HepG2 (cell line): ENCODE results near the gene TMCC1. TPM values are rescaled to one million over a fixed set of nuclear protein-coding genes. Genes with fewer than 3 reads are reported as not detected.

Experiments
- DMTF1 ChIP-seq: sonication (generic); formaldehyde crosslinking; IDR thresholded peaks from 2 replicates; pipeline ENCODE4 v1.4.0; 2020; ENCODE audit warnings: mild to moderate bottlenecking, missing genetic modification reagents
- IKZF5 ChIP-seq: IDR thresholded peaks from 2 replicates; pipeline ENCODE4 v1.6.1; 2018; ENCODE audit warnings: missing genetic modification reagents, mild to moderate bottlenecking, missing compliant biosample characterization
- KDM2A ChIP-seq: sonication (generic); formaldehyde crosslinking; IDR thresholded peaks from 2 replicates; pipeline ENCODE4 v1.4.0; 2020; ENCODE audit warnings: low read depth, missing genetic modification reagents, borderline replicate concordance
- KLF15 ChIP-seq: sonication (generic); formaldehyde crosslinking; IDR thresholded peaks from 2 replicates; pipeline ENCODE4 v1.8.1; 2023; ENCODE audit warnings: borderline replicate concordance, mild to moderate bottlenecking, inconsistent platforms, missing genetic modification reagents, mixed read lengths
- MAFK ChIP-seq, 2 experiments: IDR thresholded peaks in 1 of 2; conservative IDR thresholded peaks in 1 of 2; 2 replicates each; pipeline ENCODE4 v1.6.1; 2011; ENCODE audit warnings: improper control_type of control experiment in 2 of 2, low read length in 2 of 2
- PHF20 ChIP-seq: sonication (generic); formaldehyde crosslinking; IDR thresholded peaks from 2 replicates; pipeline ENCODE4 v1.5.0; 2020; ENCODE audit warnings: mild to moderate bottlenecking, missing genetic modification reagents
- TBL1XR1 ChIP-seq: fragments of 150-350 bp; IDR thresholded peaks from 2 replicates; pipeline ENCODE4 v1.6.1; 2014; ENCODE audit warnings: borderline replicate concordance, low read length; ENCODE audit not compliant: partially characterized antibody
- TP53 ChIP-seq: sonication (generic); formaldehyde crosslinking; conservative IDR thresholded peaks from 2 replicates; pipeline ENCODE4 v1.4.0; 2020; ENCODE audit warnings: missing genetic modification reagents
- ZNF572 ChIP-seq: sonication (generic); formaldehyde crosslinking; IDR thresholded peaks from 2 replicates; pipeline ENCODE4 v1.5.1; 2020; ENCODE audit warnings: mild to moderate bottlenecking, missing genetic modification reagents
- ZNF615 ChIP-seq: sonication (generic); formaldehyde crosslinking; IDR thresholded peaks from 2 replicates; pipeline ENCODE4 v1.5.0; 2020; ENCODE audit warnings: mild to moderate bottlenecking, missing genetic modification reagents, borderline replicate concordance
- ZNF703 ChIP-seq: sonication (generic); formaldehyde crosslinking; IDR thresholded peaks from 2 replicates; pipeline ENCODE4 v1.5.1; 2020; ENCODE audit warnings: missing genetic modification reagents, mild to moderate bottlenecking, moderate library complexity, borderline replicate concordance
- ZNF775 ChIP-seq: sonication (generic); formaldehyde crosslinking; IDR thresholded peaks from 2 replicates; pipeline ENCODE4 v1.4.0; 2020; ENCODE audit warnings: missing genetic modification reagents, mild to moderate bottlenecking, moderate library complexity, borderline replicate concordance
- polyA plus RNA-seq, 8 experiments: library from polyadenylated mRNA; depleted of rRNA in 3 of 8; stranded (reverse) in 7 of 8; unstranded in 1 of 8; fragments of >200 nt; fragmentation: Illumina TruSeq in 4 of 8; extraction: Trizol in 4 of 8; gene quantifications; 2 replicates each; pipeline versions ENCODE4 v1.2.1 to v1.2.3, GENCODE V29; 2011 to 2016; ENCODE audit warnings: low read depth in 4 of 8, missing spikeins in 1 of 8, mixed read lengths in 1 of 8; ENCODE audit not compliant: insufficient read depth in 1 of 8
- total RNA-seq, 5 experiments: library from RNA; depleted of rRNA; stranded (reverse); fragments of >200 nt; fragmentation: Illumina TruSeq; extraction: Trizol; gene quantifications; 2 replicates each; pipeline ENCODE4 v1.2.3, GENCODE V29; 2016; ENCODE audit warnings: low read depth in 1 of 5
- TF ChIP-seq, protein P1 (sequence below): sonication (generic); formaldehyde crosslinking; IDR thresholded peaks from 2 replicates; pipeline ENCODE4 v1.5.0; 2020; ENCODE audit warnings: mild to moderate bottlenecking, missing genetic modification reagents, borderline replicate concordance
- TF ChIP-seq, protein P2 (sequence below): IDR thresholded peaks from 2 replicates; pipeline ENCODE4 v1.6.1; 2016; ENCODE audit warnings: missing genetic modification reagents, missing compliant biosample characterization
- TF ChIP-seq, protein P3 (sequence below): sonication (generic); formaldehyde crosslinking; IDR thresholded peaks from 2 replicates; pipeline ENCODE4 v1.4.0; 2020; ENCODE audit warnings: missing genetic modification reagents
- TF ChIP-seq, protein P4 (sequence below): sonication (generic); formaldehyde crosslinking; IDR thresholded peaks from 2 replicates; pipeline ENCODE4 v1.8.1; 2023; ENCODE audit warnings: missing genetic modification reagents, inconsistent platforms, borderline replicate concordance

The TMCC1 gene
- total and polyA plus RNA-seq, 2 of the 13 experiments (the other 11 are each of a cell fraction or from before 2014, with no cell fraction given), result 12.1 to 264 TPM

DNA sequence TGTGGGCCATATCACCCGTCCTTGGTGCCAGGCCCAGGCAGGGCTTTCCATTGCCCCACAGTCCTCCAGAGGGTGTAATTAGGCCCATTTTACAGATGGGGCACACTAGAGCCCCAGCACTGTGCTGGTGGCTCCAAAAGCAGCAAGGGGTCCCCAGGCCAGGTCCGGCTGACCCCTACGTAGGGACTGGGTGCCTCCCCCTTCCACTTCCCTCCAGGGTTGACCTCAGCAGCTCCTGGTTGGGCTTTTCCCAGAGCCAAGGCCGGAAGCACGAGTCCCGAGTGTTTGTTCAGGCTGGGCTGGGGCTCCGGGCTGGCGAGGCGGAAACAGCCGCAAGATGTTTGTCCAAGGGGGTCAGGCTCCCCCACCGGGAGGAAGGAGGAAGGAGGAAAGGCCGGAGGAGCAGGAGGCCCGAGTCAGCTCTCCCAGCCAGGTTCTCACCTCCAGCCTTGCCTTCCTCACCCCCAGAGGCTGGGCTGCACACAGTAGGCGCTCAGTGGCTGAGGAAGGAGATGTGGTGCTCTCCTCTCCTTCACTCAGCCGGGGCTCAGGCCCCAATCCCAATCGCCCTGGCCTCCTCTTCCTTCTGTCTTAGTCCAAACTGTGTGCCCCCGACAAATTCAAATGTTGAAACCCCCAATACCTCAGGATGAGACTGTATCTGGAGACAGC, 269.9 kb downstream of the TMCC1 start (continued):
- TF ChIP-seq TP53, result no peak
- TF ChIP-seq DMTF1, result no peak
- TF ChIP-seq, protein P1, sequence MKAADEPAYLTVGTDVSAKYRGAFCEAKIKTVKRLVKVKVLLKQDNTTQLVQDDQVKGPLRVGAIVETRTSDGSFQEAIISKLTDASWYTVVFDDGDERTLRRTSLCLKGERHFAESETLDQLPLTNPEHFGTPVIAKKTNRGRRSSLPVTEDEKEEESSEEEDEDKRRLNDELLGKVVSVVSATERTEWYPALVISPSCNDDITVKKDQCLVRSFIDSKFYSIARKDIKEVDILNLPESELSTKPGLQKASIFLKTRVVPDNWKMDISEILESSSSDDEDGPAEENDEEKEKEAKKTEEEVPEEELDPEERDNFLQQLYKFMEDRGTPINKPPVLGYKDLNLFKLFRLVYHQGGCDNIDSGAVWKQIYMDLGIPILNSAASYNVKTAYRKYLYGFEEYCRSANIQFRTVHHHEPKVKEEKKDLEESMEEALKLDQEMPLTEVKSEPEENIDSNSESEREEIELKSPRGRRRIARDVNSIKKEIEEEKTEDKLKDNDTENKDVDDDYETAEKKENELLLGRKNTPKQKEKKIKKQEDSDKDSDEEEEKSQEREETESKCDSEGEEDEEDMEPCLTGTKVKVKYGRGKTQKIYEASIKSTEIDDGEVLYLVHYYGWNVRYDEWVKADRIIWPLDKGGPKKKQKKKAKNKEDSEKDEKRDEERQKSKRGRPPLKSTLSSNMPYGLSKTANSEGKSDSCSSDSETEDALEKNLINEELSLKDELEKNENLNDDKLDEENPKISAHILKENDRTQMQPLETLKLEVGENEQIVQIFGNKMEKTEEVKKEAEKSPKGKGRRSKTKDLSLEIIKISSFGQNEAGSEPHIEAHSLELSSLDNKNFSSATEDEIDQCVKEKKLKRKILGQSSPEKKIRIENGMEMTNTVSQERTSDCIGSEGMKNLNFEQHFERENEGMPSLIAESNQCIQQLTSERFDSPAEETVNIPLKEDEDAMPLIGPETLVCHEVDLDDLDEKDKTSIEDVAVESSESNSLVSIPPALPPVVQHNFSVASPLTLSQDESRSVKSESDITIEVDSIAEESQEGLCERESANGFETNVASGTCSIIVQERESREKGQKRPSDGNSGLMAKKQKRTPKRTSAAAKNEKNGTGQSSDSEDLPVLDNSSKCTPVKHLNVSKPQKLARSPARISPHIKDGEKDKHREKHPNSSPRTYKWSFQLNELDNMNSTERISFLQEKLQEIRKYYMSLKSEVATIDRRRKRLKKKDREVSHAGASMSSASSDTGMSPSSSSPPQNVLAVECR (CRISPR knock-in tag), result no peak; the same call in 1 of the 2 replicates
- TF ChIP-seq, protein P2, sequence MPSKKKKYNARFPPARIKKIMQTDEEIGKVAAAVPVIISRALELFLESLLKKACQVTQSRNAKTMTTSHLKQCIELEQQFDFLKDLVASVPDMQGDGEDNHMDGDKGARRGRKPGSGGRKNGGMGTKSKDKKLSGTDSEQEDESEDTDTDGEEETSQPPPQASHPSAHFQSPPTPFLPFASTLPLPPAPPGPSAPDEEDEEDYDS (CRISPR knock-in tag), result no peak
- no peak for TF ChIP-seq TBL1XR1
- TF ChIP-seq KLF15 (CRISPR knock-in tag), result no peak
- no peak for TF ChIP-seq MAFK (conservative IDR thresholded peaks at IDR 0.05 in 1 of 2, IDR thresholded peaks at IDR 0.05 in 1 of 2; ENCODE audit: low read length in 2 of 2)
- 0 out of 2 replicates have a peak, but pooled peaks have one; percentile 49 for TF ChIP-seq KDM2A (CRISPR knock-in tag)
- TF ChIP-seq, protein P3, sequence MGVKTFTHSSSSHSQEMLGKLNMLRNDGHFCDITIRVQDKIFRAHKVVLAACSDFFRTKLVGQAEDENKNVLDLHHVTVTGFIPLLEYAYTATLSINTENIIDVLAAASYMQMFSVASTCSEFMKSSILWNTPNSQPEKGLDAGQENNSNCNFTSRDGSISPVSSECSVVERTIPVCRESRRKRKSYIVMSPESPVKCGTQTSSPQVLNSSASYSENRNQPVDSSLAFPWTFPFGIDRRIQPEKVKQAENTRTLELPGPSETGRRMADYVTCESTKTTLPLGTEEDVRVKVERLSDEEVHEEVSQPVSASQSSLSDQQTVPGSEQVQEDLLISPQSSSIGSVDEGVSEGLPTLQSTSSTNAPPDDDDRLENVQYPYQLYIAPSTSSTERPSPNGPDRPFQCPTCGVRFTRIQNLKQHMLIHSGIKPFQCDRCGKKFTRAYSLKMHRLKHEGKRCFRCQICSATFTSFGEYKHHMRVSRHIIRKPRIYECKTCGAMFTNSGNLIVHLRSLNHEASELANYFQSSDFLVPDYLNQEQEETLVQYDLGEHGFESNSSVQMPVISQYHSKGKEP, result no peak
- TF ChIP-seq ZNF615, result no peak
- TF ChIP-seq IKZF5 (CRISPR knock-in tag), result no peak
- TF ChIP-seq ZNF572 (CRISPR knock-in tag), result no peak
- TF ChIP-seq PHF20, result no peak
- TF ChIP-seq, protein P4, sequence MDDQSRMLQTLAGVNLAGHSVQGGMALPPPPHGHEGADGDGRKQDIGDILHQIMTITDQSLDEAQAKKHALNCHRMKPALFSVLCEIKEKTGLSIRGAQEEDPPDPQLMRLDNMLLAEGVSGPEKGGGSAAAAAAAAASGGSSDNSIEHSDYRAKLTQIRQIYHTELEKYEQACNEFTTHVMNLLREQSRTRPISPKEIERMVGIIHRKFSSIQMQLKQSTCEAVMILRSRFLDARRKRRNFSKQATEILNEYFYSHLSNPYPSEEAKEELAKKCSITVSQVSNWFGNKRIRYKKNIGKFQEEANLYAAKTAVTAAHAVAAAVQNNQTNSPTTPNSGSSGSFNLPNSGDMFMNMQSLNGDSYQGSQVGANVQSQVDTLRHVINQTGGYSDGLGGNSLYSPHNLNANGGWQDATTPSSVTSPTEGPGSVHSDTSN (CRISPR knock-in tag), result no peak
- TF ChIP-seq ZNF775 (CRISPR knock-in tag), result no peak
- no peak for TF ChIP-seq ZNF703 (CRISPR knock-in tag)
